SH-SY5Y (cell line): ENCODE results near the gene IGDCC3.

ENCODE experiments used
- GATA2 ChIP-seq: IDR thresholded peaks from 2 replicates; pipeline ENCODE4 v1.6.1; 2011; ENCODE audit warnings: mild to moderate bottlenecking, low read depth, low read length
- GATA3 ChIP-seq: IDR thresholded peaks from 2 replicates; pipeline ENCODE4 v1.6.1; 2011; ENCODE audit warnings: low read depth, mild to moderate bottlenecking, low read length, moderate library complexity

- TF ChIP-seq GATA3 = no peak
- no peak for TF ChIP-seq GATA2
Measured at GRCh38 chr15:65327651-65328393, 50.0 kb downstream of the IGDCC3 start.
